ENCODE data around the gene WDPCP. TPM values are rescaled to one million over a fixed set of nuclear protein-coding genes. Genes with fewer than 3 reads are reported as not detected.
"Not testable (repeated sequence)": the region's sequence is repeated elsewhere in the genome, so short reads cannot be mapped to it uniquely, and the experiment has no call there.

WDPCP gene
- total and polyA plus RNA-seq, 2 donors from 2014 or later = 2.7 to 15.1 TPM

GRCh38 chr2:63477686-63478085 is 110.6 kb downstream of the WDPCP start:
- no peak for TF ChIP-seq CTCF (IDR thresholded peaks at IDR 0.05; ENCODE audit: borderline replicate concordance, extremely low read depth, insufficient read depth)
- H3K4me3 ChIP-seq (ENCODE audit: low read length in 3 of 3) = no peak overlapping the region
- H3K9me3 ChIP-seq (ENCODE audit: control insufficient read depth in 2 of 3, insufficient read depth in 1 of 3, low read length in 3 of 3) = no peaks in the 10 kb centered on the region
- H3K9ac ChIP-seq (ENCODE audit: low read length in 3 of 3) = no peak overlapping the region
- FAIRE-seq = no peak
- intact Hi-C loops (cut with DNase I) = no loop called here
- DNase-seq = no peak
- H3K36me3 ChIP-seq (ENCODE audit: control insufficient read depth in 2 of 3, insufficient read depth in 3 of 3, low read length in 3 of 3) = no peaks in the 10 kb centered on the region
- no peaks in the 10 kb centered on the region for H3K4me1 ChIP-seq (ENCODE audit: control insufficient read depth in 2 of 3, insufficient read depth in 2 of 3, low read depth in 1 of 3, low read length in 3 of 3)
- no peaks in the 10 kb centered on the region for H3K27me3 ChIP-seq (ENCODE audit: control insufficient read depth, insufficient read depth, low read length)
- no peak overlapping the region for H3K27ac ChIP-seq (ENCODE audit: low read depth in 2 of 2, low read length in 2 of 2)

DNA sequence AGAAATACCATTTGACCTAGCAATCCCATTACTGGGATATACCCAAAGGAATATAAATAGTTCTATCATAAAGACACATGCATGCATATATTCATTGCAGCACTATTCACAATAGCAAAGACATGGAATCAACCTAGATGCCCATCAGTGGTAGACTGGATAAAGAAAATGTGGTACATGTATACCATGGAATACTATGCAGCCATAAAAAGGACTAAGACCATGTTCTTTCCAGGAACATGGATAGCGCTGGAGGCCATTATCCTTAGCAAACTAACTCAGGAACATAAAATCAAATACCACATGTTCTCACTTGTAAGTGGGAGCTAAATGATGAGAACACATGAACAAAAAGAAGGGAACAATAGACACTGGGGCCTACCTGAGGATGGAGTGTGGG is 119.0 kb downstream of the WDPCP start:
- H3K9me3 ChIP-seq (ENCODE audit: control insufficient read depth in 2 of 3, insufficient read depth in 1 of 3, low read length in 3 of 3); DNase-seq; H3K9ac ChIP-seq (ENCODE audit: low read length in 3 of 3); H3K4me1 ChIP-seq (ENCODE audit: control insufficient read depth in 2 of 3, insufficient read depth in 2 of 3, low read depth in 1 of 3, low read length in 3 of 3); FAIRE-seq; intact Hi-C loops (cut with DNase I); H3K27me3 ChIP-seq (ENCODE audit: control insufficient read depth, insufficient read depth, low read length); H3K36me3 ChIP-seq (ENCODE audit: control insufficient read depth in 2 of 3, insufficient read depth in 3 of 3, low read length in 3 of 3); H3K27ac ChIP-seq (ENCODE audit: low read depth in 2 of 2, low read length in 2 of 2); H3K4me3 ChIP-seq (ENCODE audit: low read length in 3 of 3): not testable (repeated sequence)

GRCh38 chr2:63465633-63466032 is 122.6 kb downstream of the WDPCP start:
- no peaks in the 10 kb centered on the region for H3K4me1 ChIP-seq (ENCODE audit: control insufficient read depth in 2 of 3, insufficient read depth in 2 of 3, low read depth in 1 of 3, low read length in 3 of 3)
- no peak overlapping the region for H3K9ac ChIP-seq (ENCODE audit: low read length in 3 of 3)
- FAIRE-seq (no peak), DNase-seq (no peak)
- H3K9me3 ChIP-seq (ENCODE audit: control insufficient read depth in 2 of 3, insufficient read depth in 1 of 3, low read length in 3 of 3) = no peaks in the 10 kb centered on the region
- H3K27me3 ChIP-seq (ENCODE audit: control insufficient read depth, insufficient read depth, low read length) = no peaks in the 10 kb centered on the region
- H3K27ac ChIP-seq (ENCODE audit: low read depth in 2 of 2, low read length in 2 of 2) = no peak overlapping the region
- H3K4me3 ChIP-seq (ENCODE audit: low read length in 3 of 3) = no peak overlapping the region
- TF ChIP-seq CTCF (IDR thresholded peaks at IDR 0.05; ENCODE audit: borderline replicate concordance, extremely low read depth, insufficient read depth) = no peak
- peaks cover 0 to 2% (median 0%) of the 10 kb centered on the region in 3 donors for H3K36me3 ChIP-seq (ENCODE audit: control insufficient read depth in 2 of 3, insufficient read depth in 3 of 3, low read length in 3 of 3)
- intact Hi-C loops (cut with DNase I) = no loop called here

DNA sequence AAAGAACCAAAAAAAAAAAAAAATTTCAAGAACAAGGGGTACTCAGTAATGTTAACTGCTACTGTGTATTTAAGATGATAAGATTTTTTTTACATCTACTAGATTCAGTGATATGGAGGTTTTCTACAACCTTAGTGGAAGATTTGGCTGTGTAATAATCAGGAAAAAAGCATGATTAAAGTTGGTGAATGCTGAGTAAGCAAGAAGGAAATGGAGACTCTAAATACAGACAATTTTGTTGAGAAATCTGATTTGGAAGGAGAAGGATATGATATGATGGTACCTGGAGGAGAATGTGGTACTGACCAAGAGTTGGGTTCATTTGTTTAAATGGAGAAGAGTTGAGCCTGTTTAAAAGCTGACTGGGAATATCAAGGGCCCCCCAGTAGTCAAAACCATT is 125.1 kb downstream of the WDPCP start:
- no peaks in the 10 kb centered on the region for H3K27me3 ChIP-seq (ENCODE audit: control insufficient read depth, insufficient read depth, low read length)
- H3K27ac ChIP-seq (ENCODE audit: low read depth in 2 of 2, low read length in 2 of 2) = no peak overlapping the region
- peaks cover 0 to 2% (median 0%) of the 10 kb centered on the region in 3 donors for H3K36me3 ChIP-seq (ENCODE audit: control insufficient read depth in 2 of 3, insufficient read depth in 3 of 3, low read length in 3 of 3)
- FAIRE-seq = no peak
- H3K4me3 ChIP-seq (ENCODE audit: low read length in 3 of 3) = no peak overlapping the region
- H3K9me3 ChIP-seq (ENCODE audit: control insufficient read depth in 2 of 3, insufficient read depth in 1 of 3, low read length in 3 of 3) = peaks cover 0 to 10% (median 0%) of the 10 kb centered on the region in 3 donors
- DNase-seq = no peak
- intact Hi-C loops (cut with DNase I) = no loop called here
- no peaks in the 10 kb centered on the region for H3K4me1 ChIP-seq (ENCODE audit: control insufficient read depth in 2 of 3, insufficient read depth in 2 of 3, low read depth in 1 of 3, low read length in 3 of 3)
- TF ChIP-seq CTCF (IDR thresholded peaks at IDR 0.05; ENCODE audit: borderline replicate concordance, extremely low read depth, insufficient read depth) = no peak
- no peak overlapping the region for H3K9ac ChIP-seq (ENCODE audit: low read length in 3 of 3)
